Measurements from ENCODE around the gene PTGES3L. TPM values are rescaled to one million over a fixed set of nuclear protein-coding genes. Genes with fewer than 3 reads are reported as not detected.

The PTGES3L gene
- total and polyA plus RNA-seq, 2 of the 13 experiments (the other 11 are each of a cell fraction or from before 2014, with no cell fraction given), result 1.2 to 2.9 TPM

DNA sequence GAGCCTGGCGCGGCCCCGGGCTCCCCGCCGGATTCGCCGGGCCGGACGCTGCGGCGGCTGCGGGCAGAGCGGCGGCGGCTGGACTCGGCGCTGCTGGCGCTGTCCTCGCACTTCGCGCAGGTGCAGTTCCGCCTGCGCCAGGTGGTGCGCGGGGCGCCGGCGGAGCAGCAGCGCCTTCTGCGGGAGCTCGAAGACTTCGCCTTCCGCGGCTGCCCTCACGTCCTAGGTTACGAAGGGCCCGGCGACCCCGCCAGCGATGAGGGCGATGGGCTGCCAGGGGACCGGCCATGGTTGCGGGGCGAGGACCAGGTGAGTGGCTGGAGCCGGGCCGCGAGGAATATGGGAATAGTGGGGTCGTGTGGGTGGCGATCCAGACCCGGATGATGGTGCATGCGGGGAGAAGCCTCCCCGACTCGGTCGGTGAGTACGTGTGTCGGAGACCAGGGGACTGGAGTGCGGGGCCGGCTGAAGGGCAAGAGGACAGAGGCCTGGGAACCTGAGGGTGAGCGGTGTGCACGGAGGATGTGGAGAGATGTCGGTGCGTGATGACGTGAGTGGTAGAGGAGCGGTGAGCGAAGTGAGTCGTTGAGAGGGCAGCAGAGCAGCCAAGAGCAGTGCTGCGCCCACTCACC, 1.0 kb upstream of the PTGES3L start (continued):
- peak; percentile 85; the same call in 1 of the 2 replicates for TF ChIP-seq ZBTB20 (CRISPR knock-in tag; IDR thresholded peaks at IDR 0.05; ENCODE audit: borderline replicate concordance, low read depth)
- peak; percentile 31; the same call in 1 of the 2 replicates for TF ChIP-seq ZNF264 (CRISPR knock-in tag; IDR thresholded peaks at IDR 0.05)
- TF ChIP-seq AGO2 (optimal IDR thresholded peaks at IDR 0.05; ENCODE audit: low read depth, low read length), result peak; percentile 80
- peak; percentile 76; the same call in 1 of the 2 replicates for TF ChIP-seq NFAT5 (CRISPR knock-in tag; IDR thresholded peaks at IDR 0.05)
- peak; percentile 84 for TF ChIP-seq ZNF547 (CRISPR knock-in tag; IDR thresholded peaks at IDR 0.05)
- TF ChIP-seq ZNF781 (CRISPR knock-in tag; IDR thresholded peaks at IDR 0.05; ENCODE audit: borderline replicate concordance, not compliant biosample characterization), result peak; percentile 48
- TF ChIP-seq ZNF343 (CRISPR knock-in tag; IDR thresholded peaks at IDR 0.05), result no peak
- no peak; the same call in 1 of the 2 replicates for TF ChIP-seq ZZZ3 (CRISPR knock-in tag; IDR thresholded peaks at IDR 0.05; ENCODE audit: borderline replicate concordance)
- TF ChIP-seq ZNF607 (CRISPR knock-in tag; IDR thresholded peaks at IDR 0.05; ENCODE audit: borderline replicate concordance), result peak; percentile 86
- peak; percentile 76; the same call in 1 of the 2 replicates for TF ChIP-seq POGK (CRISPR knock-in tag; conservative IDR thresholded peaks at IDR 0.05)
- TF ChIP-seq PAXIP1 (CRISPR knock-in tag; conservative IDR thresholded peaks at IDR 0.05), result 0 out of 2 replicates have a peak, but pooled peaks have one; percentile 13
- TF ChIP-seq TP53 (CRISPR knock-in tag; conservative IDR thresholded peaks at IDR 0.05), result 0 out of 2 replicates have a peak, but pooled peaks have one; percentile 46
- peak; percentile 27; the same call in 1 of the 2 replicates for TF ChIP-seq ZNF121 (CRISPR knock-in tag; IDR thresholded peaks at IDR 0.05)
- TF ChIP-seq SKI (IDR thresholded peaks at IDR 0.05; ENCODE audit: partially characterized antibody), result peak; percentile 1
- no peak for TF ChIP-seq SMC3 (IDR thresholded peaks at IDR 0.05; ENCODE audit: low read length)
- TF ChIP-seq MLLT10 (CRISPR knock-in tag; IDR thresholded peaks at IDR 0.05), result no peak
- peak; percentile 21; the same call in 1 of the 2 replicates for TF ChIP-seq ZNF138 (CRISPR knock-in tag; IDR thresholded peaks at IDR 0.05; ENCODE audit: low read depth)
- peak; percentile 69 for TF ChIP-seq IKZF4 (CRISPR knock-in tag; IDR thresholded peaks at IDR 0.05; ENCODE audit: borderline replicate concordance, low read depth, not compliant biosample characterization)

Data from HepG2 (cell line).